ENCODE data around the gene FHDC1.

FHDC1 gene

GRCh38 chr4:152940461-152940860 lies 4.3 kb downstream of the FHDC1 start:
- TF ChIP-seq CTCF (IDR thresholded peaks at IDR 0.05; ENCODE audit: low read depth, low read length, missing control alignments): no peak

GRCh38 chr4:152941411-152941810 lies 5.3 kb downstream of the FHDC1 start:
- in situ Hi-C loops (cut with HindIII; ENCODE audit: low sequenced_read_pairs): no loop called here
- H3K4me3 ChIP-seq (ENCODE audit: low read depth, low read length): no peak overlapping the region
- no peak for DNase-seq (ENCODE audit: low read depth)
- TF ChIP-seq CTCF (IDR thresholded peaks at IDR 0.05; ENCODE audit: low read depth, low read length, missing control alignments): no peak

More at GRCh38 chr4:152940461-152940860, 4.3 kb downstream of the FHDC1 start:
- in situ Hi-C loops (cut with HindIII; ENCODE audit: low sequenced_read_pairs): no loop called here
- no peak for DNase-seq (ENCODE audit: low read depth)
- no peak overlapping the region for H3K4me3 ChIP-seq (ENCODE audit: low read depth, low read length)

DNA sequence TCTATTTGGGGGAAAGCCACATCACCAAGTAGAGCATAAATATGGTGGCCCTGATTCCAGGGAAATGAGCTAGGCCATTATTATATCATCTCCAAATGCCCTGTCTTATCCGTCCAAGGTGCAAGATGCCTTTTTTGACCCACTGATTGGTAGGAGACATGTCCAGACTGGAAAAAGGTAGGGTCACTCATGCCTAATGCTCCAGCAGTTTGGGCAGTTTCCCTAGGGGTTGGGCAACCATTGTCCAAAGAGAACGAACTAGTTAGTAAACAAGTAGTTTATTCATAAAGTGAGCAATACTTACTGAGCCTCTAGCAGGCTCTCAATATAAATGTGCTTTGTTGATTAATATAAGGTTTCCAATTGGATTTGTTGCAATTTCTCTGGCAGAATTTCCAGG lies 6.2 kb downstream of the FHDC1 start:
- no peak overlapping the region for H3K4me3 ChIP-seq (ENCODE audit: low read depth, low read length)
- no peak for DNase-seq (ENCODE audit: low read depth)
- no peak for TF ChIP-seq CTCF (IDR thresholded peaks at IDR 0.05; ENCODE audit: low read depth, low read length, missing control alignments)
- in situ Hi-C loops (cut with HindIII; ENCODE audit: low sequenced_read_pairs): no loop called here

DNA sequence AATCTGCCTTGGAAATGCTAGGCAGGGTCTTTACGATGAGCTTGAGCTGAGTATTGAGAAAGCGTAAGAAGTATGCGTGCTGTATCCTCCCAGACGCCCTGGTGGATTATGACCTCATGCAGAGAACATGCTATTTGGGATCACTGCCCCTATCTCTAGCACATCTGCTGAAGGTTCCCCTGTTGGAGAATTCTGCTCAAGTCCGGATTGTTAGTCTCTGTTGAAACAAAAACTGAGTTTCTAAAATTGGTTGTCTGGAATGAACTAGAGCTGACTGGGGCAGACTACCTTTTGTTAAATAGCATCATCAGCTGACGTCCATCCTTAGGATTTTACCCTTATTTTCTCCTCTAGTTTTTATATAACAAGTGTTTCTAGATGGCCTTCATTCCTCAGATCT lies 7.5 kb downstream of the FHDC1 start:
- in situ Hi-C loops (cut with HindIII; ENCODE audit: low sequenced_read_pairs): no loop called here
- H3K4me3 ChIP-seq (ENCODE audit: low read depth, low read length): no peak overlapping the region
- no peak for DNase-seq (ENCODE audit: low read depth)
- no peak for TF ChIP-seq CTCF (IDR thresholded peaks at IDR 0.05; ENCODE audit: low read depth, low read length, missing control alignments)

DNA sequence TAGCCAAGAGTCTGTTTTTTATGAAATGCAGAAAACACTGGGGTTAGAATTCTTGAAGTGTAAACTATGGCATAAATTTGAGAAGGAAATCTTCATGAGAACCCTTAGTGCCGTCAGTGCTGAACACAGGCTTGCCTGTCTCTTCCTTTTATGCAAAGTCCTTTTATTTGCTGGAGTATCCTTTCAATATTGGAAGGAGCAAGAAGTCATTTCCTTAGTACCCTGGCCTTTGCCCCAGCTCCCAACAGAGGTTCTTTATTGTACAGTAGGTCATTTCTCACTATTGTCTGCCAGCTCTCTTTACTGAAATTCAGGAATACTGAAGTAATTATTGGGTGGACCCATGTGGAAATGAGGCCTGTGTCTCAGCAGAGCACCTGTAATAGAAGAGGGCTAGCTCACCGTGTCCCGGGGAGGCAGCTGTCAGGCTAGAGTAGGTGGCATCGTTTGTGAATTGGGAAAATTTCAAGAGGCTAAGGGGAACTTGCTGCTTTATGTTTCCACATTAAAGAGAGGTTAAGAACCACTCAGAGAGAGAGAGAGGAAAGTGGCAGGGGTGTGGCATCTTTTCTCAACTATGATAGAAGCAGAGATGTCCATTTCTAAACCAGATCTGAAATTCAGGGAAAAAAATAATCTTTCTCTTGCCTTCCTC lies 8.7 kb downstream of the FHDC1 start:
- H3K4me3 ChIP-seq (ENCODE audit: low read depth, low read length): no peak overlapping the region
- no peak for TF ChIP-seq CTCF (IDR thresholded peaks at IDR 0.05; ENCODE audit: low read depth, low read length, missing control alignments)
- in situ Hi-C loops (cut with HindIII; ENCODE audit: low sequenced_read_pairs): no loop called here
- no peak for DNase-seq (ENCODE audit: low read depth)

GRCh38 chr4:152945639-152946038 lies 9.5 kb downstream of the FHDC1 start:
- no peak for TF ChIP-seq CTCF (IDR thresholded peaks at IDR 0.05; ENCODE audit: low read depth, low read length, missing control alignments)
- DNase-seq (ENCODE audit: low read depth): no peak
- no peak overlapping the region for H3K4me3 ChIP-seq (ENCODE audit: low read depth, low read length)
- in situ Hi-C loops (cut with HindIII; ENCODE audit: low sequenced_read_pairs): no loop called here

Data from astrocyte of the cerebellum (primary cell).